GM18519 (cell line): ENCODE data around the gene ZFR.

ENCODE experiments used
- ATAC-seq: cut with Tn5 transposase; IDR thresholded peaks from one replicate; pipeline ENCODE4 v1.9.1; 2021; ENCODE audit warnings: mild to moderate bottlenecking, moderate library complexity; ENCODE audit not compliant: unreplicated experiment, low FRiP score

Gene ZFR

DNA sequence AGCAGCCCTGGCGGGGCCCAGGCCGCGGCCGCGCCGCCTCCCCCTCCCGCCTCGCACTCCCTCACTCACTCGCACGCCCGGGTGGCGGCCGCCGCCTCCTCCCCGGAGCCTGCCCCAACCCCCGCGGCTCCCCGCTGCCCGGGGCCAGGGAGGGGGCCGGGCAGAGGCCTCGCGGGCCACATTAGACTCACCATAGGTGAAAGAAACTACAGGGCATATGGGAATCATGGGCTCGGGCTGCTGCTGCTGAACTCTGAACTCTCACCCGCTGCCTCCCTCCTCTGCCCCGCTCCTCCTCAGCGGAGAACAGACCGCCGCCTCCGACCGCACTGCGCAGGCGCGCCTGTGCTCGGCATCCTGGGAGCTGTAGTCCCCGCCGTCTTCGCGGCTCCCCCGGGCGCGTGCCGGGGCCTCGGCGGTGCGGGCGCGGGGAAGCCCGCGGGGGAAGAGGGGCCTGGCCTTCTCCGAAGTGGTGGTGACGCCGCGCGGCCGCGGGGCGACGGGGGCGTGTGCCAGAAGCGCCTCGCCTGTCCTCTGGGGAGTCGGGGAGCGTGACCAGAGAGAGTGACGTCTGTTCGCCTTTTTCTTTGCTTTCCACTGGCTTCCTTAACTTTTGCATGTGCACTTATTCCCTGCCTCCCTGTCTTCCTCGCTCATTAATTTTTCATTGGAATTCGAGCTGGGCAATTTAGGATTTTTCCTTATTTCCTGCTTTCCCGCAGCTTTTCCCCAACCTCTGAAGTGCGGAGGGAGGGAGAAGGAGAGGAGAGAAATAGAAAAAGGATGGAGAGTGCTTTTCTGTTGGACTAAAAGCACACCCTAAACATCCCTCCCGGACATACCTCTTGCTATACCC lies at the start of gene ZFR:
ZFR (minus strand) TSS at position 310 of the 856 bp plus-strand sequence; CDS start at position 228, 82 bp downstream.
- peak; percentile 65 for ATAC-seq

DNA sequence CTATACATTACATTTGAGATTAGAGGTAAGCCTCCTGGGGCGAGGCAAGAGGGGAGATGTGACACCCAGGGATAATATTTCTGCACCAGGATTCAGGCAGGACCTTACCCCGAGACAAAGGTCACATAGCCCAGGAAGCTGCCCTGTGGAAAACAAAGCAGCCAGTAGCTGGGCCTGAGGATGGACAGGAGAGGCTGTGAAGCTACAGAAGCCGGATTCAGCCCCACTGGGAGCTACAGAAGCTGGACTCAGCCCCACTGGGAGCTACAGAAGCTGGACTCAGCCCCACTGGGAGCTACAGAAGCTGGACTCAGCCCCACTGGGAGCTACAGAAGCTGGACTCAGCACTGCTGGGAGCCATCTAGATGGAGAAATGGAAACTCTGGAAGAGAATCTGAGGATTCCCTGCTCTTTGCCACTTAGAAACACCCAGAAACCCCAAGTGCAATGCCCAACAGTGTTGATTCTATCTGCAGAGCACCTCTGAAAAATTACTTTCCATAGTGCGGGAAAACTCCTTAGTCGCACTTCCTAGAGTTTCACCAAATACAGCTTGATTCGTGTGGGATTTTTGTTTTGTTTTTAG lies 46.5 kb upstream of the ZFR start:
- no peak for ATAC-seq

DNA sequence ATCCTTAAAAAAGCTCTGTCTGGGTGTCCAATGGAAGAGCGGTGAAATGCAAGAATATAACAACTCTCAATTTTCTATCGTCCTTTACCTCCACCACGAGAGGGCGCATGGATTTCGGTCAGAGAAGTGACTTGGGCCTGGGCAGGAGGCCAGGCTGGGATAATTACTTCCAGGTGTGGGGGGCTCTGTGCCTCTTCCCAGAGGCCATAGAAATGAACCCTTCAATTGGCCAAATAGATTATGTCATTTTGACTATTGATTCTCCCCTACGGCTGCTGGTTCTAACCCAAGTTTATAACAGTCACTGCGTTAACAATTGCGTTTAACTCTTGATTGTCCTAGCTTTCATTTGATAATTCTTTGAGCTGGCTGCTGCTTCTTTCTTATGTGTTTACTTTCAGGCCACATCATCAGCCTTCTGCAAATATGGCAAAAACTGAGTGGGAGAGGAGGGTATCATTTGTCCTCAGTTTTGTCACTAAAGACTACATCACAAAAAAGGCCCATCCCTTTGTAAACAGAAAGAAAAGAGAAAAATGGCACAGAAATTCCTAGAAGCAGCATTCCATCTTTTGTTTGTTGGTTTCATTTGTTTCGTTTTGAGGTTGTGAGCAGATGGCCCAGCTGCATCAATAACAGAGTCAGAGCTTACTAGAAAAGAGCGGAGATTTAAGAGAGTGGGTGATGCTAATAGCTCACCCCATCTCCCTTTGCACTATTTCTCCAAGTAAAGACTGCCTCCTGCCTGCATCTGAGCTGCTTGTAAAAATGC lies 45.4 kb upstream of the ZFR start:
- no peak for ATAC-seq

DNA sequence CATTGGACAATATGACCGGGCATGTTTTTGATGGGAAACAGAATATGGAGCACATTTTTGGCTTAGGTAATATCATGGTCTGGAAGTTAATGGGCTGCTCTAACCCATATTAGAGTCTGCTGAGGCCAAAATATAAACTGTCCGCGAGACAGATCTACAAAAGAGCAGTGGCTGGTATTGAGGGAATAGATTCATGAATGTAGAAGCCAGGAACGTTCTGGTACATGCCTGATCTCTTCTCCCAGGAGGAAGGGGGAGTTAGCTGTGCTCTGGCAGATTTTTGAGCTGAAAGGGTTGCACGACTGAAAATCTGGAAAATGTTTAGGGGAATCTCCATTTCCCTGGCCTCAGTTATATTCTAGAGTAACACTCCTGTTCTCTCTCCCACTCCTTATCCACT lies 42.9 kb upstream of the ZFR start:
- no peak for ATAC-seq

DNA sequence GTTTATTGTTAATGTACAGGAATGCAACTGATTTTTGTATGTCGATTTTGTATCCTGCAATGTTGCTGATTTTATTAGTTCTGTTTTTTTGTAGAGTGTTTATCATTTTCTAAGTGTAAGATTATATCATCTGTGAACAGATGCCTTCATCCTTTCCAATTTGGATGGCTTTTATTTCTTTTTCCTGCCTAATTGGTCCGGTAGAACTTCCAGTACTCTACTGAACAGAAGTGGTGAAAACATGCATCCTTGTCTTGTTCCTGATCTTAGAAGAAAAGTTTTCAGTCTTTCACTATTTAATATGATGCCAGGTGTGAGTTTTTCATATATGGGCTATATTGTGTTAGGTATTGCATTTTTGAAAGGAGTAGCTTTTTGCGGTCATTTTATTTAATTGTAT lies 42.5 kb upstream of the ZFR start:
- ATAC-seq: no peak

DNA sequence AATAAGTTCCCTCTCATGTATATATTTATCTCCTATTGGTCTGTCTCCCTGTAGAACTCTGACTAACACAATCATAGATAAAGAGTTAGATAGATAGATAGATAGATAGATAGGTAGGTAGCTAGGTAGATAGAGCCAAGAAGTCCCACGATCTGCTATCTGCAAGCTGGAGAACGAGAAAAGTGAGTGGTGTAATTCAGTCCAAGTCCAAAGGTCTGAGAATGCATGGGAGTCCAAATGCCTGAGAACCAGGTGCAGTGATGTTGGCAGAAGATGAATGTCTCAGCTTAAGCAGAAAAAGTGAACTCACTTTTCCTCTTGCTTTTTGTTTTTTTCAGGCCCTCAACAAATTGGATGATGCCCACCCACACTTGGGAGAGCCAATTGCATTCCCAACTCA lies 37.7 kb upstream of the ZFR start:
- no peak for ATAC-seq

DNA sequence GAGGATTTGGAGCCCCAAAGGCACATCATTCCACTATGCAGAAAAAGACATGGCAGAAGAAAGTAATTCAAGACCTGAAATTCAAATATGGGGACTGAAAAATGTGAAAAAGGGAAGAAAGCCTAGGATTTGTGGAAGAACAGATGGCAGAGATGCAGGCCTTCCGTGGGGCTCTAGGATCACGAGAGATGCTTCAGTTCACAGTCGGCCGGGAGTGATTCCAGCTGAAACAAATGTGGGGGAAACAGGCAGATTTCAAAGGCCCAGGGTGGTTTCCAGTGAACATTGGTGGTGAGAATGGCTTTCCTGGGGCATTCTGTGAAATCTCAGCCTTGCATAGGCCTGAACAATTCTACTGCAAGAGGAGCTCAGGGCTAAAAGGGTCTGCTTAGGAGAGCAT lies 34.6 kb upstream of the ZFR start:
- no peak for ATAC-seq

DNA sequence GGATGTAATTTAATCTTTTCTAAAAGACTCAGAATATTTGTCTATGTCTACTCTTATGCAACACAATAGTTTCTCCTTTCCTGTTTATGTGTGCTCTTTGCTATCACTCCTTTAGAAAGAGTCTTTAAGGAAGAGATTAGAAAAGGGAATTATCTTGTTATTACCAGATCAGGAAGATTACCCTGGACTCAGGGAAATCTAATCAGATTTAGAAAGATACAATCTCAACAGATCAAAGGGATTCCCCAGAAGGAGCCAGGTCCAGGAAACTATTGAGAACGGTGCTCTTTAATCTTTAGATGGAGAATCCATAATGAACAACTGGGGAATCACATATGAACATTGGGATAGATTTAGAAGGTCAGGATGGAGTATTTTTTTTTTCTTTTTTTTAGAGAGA lies 32.4 kb upstream of the ZFR start:
- ATAC-seq: no peak

DNA sequence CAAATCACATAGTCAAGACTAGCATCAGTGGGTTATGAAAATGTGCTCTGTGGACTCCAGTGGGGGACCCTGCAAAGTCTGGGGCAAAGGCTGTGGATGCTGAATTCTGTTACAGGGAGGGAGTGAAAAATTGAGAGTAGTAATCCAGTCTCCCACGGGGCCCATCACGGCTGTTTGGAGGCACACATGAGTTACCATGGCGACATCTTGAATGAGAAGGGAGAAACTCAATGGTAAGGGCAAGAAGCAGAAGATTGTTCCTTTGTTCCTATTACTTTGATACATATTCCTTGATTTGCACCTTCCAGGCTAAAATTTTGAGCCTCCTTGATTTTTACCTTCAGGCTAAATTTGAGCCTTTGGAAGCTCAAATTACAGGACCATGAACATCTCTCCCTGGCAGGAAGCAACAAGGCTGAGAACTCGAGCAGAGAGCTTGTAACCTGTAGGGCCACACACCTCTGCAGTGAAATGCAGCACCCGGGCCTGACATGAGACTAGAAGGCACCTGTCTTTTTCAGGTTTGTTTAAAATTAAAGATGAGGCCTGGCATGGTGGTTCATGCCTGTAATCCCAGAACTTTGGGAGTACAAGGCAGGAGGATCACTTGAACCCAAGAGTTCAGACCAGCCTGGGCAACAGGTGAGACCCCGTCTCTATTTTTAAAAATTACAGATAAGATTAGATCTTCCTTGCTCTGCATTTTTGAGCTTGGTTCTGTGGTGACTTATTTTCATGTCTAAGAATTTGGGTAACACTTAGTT lies 31.0 kb upstream of the ZFR start:
- ATAC-seq: no peak

DNA sequence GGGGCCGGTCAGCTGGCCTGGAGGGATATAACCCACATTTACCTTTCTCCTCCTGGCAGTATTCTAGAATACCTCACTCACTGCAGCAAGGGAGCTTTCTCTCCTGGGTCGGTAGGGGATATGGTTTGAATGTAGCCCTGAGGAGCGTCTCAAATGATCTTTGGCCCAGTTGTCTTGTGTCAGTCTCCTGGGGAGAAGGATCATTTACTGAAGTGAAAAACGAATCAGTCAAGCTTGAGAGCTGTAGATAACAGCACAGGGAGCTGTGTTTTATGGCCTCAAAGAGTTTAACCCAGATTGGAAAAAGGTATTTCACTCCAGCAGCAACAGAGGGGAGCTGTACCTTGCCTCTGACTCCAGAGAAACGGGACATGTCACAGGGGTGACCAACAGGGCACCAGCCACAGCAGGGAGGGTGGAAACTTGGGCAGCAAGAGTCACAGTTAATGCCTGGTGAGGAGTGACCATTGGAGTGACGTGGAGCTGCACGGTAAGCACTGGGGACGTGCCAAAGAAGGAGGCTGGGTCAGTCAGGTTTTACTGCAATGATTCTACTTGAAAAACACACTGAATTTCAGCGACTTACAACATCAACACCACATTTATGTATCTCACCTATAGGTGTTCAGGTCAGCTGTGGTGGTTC lies 29.8 kb upstream of the ZFR start:
- ATAC-seq: no peak

DNA sequence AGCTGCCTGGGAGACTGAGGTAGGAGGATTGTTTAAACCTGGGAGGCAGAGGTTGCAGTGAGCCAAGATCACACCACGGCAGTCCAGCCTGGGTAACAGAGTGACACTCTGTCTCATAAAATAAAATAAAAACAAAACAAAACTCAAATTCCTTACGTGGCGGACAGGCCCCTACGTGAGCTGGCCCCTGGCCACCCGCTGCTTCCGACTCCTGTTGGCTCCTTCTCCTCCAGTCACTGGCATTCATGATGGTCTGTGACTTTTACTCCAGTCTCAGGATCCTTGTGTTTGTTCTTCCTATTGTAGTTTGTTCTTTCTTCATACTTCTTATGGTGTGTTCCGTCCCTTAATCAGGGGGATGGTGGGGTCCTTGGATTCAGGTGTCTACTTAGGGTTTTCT lies 28.5 kb upstream of the ZFR start:
- no peak for ATAC-seq

DNA sequence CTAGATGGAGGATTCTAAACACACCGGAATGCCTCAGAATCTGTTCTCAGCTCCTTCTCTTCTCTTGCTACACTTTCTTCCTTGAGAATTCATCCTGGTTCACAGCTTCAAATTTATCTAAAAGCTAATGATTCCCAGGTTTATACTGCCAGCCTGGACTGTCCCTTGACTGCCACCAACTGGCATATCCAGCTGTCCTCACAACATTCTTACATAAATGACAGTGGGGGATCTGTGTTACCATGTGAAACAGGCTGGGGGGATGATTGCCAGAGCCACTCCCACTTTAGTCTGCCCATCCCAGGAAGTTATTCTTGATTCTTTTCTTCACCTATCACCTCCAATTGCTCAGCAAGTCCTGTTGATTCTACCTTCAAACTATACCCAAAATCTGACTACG lies 27.2 kb upstream of the ZFR start:
- ATAC-seq: no peak

DNA sequence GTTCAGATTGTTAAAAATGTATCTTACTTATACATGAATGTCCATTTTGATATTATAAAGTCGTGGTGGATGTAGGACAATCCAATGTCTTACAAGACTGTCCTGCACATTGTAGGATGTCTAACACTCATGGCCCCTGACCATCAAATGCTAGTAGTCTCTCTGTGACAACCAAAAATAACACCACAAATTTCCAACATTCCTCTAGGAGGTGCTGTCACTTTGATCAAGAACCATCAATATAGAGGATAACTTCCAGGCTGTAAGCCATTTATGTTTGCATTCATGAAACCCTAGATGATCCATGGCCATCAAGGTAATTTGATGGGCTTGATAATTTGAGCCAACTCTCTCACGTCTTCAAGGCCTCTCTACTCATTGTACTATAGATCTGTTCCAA lies 20.5 kb upstream of the ZFR start:
- ATAC-seq: no peak

DNA sequence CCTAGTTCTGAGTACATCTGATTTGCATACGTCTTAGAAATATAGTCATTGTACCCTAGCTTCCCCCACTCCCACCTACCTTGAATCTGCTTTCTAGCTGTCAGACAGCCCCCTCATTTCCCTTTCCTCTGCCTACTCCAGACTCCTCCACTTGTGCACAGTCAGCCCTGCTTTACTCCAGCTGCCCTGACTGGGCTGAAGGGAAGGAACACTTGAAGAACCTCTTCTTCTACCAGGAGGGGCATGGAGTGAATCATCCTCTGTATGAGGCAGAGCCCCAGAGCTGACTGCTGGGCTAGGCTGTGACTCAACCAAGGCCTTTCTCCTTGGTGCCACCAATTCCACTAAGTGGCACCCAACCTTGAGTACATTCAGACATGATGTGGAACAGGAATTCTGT lies 18.1 kb upstream of the ZFR start:
- no peak for ATAC-seq

DNA sequence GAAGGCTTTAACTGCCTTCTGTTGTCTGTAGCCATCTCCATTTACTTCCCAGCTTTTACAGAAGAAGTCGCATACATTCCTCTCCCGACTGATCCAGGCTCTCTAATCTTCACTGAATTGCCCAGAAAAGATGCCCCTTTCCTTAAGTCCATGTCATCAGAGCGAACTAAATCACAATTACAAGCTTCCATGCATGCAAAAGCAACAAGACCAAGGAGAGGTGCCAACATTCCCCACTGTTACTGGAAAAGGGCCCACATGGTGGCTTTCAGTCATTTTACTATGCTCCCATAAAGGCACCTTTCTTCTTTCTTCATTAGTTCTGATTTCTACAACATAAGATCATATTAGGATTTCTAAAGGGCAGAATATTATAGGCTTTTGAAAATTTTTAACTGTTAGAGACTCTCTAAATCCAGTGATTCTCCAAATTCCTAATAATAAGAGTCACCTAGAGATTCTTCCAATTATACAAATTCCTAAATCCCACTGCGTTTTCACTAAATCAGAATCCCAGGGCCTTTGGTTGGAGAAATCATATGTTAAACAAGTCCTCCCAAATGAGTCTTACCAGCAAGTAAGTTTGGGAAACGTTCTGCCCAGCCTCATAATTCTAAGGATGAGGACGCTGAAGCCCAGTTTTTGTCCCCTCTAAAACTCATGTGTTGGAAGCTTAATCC lies 17.0 kb upstream of the ZFR start:
- no peak for ATAC-seq

DNA sequence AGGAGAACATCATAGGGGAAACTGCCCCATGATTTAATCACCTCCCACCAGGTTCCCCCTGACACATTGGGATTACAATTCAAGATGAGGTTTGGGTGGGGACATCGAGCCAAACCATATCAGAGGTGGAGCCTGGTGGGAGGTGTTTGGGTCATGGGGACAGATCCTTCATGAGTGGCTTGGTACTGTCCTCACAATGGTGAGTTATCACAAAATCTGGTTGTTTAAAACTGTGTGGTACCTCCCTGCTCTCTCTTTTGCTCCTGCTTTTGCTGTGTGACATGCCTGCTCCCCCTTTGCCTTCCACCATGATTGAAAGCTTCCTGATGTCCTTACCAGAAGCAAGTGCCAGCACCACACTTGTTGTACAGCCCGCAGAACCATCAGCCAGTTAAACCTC lies 16.2 kb upstream of the ZFR start:
- ATAC-seq: no peak

DNA sequence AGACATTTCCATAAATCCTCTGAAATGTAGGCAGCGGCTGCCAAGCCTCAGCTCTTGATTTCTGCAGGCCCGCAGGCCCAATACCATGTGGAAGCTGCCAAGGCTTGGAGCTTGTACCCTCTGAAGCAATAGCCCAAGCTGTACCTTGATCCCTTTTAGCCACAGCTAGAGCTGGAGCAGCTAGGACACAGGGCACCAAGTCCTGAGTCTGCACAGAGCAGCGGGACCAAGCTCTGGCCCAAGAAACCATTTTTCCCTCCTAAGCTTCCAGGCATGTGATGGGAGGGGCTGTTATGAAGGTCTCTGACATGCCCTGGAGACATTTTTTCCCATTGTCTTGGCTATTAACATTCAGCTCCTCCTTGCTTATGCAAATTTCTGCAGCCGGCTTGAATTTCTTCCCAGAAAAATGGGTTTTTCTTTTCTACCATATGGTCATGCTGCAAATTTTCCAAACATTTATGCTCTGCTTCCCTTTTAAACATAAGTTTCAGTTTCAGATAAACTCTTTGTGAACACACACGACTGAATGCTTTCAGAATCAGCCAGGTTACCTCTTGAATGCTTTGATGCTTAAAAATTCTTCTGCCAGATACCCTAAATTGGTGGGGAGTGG lies 14.4 kb upstream of the ZFR start:
- no peak for ATAC-seq

DNA sequence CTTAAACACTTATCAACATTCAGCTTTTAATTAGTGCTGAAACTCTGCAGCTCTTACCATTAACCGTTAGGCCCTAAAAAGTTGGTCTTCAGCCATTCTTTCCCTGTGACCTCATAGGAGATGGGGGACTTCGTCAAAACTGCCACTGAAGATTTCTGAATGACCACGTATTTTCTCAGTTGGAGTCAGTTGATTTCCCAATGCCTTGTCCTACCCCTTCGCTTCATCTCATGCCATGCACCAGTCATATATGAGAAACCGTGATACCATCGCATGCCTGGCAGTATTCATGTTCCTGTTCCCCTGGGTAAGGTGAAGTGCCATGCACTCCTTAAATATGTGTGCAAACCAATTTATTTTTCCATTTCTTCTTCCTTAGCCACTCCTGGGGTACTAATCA lies 10.8 kb upstream of the ZFR start:
- no peak for ATAC-seq

DNA sequence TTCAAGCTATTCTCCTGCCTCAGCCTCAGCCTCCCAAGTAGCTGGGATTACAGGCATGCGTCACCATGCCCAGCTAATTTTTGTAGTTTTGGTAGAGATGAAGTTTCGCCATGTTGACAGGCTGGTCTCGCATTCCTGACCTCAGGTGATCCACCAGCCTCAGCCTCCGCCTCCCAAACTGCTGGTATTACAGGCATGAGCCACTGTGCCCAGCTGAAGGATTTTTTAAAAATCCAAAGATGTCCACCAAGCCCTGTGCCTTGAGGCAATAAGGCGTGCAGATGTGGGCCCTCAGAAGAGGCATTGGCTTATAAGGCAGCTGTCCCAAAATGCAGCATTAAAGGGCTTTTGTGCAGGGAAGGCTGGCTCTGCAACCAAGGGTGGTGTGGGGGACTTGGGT lies 10.3 kb upstream of the ZFR start:
- ATAC-seq: no peak
